Large intestine (tissue), 3 donors: Measurements from ENCODE around the gene RASGEF1C. TPM values are rescaled to one million over a fixed set of nuclear protein-coding genes. Genes with fewer than 3 reads are reported as not detected.

Source experiments
- DNase-seq, 2 donors: peaks; one replicate each; pipeline versions ENCODE4 v3.0.0 to v3.0.0-alpha.2; 2013
- H3K27ac ChIP-seq: one replicate; pipeline ENCODE4 v1.5.1; 2013; ENCODE audit warnings: low read length
- H3K27me3 ChIP-seq: 2 replicates; pipeline ENCODE4 v1.6.1; 2013; ENCODE audit warnings: low read length; ENCODE audit not compliant: control insufficient read depth, insufficient read depth
- H3K36me3 ChIP-seq: 2 replicates; pipeline ENCODE4 v1.6.1; 2013; ENCODE audit warnings: low read length; ENCODE audit not compliant: control insufficient read depth, insufficient read depth
- H3K4me1 ChIP-seq: one replicate; pipeline ENCODE4 v1.6.1; 2013; ENCODE audit warnings: low read length; ENCODE audit not compliant: control insufficient read depth, insufficient read depth
- H3K4me3 ChIP-seq: one replicate; pipeline ENCODE4 v1.5.1; 2013; ENCODE audit warnings: low read length
- H3K9me3 ChIP-seq: one replicate; pipeline ENCODE4 v1.6.1; 2013; ENCODE audit warnings: mild to moderate bottlenecking, low read depth, low read length, moderate library complexity; ENCODE audit not compliant: control insufficient read depth
- WGBS: methylation state at CpG from one replicate; pipeline ENCODE4 v1.1.5; 2013; ENCODE audit warnings: low lambda C conversion rate; ENCODE audit not compliant: insufficient coverage; 5-methylcytosine and 5-hydroxymethylcytosine counted together
- polyA plus RNA-seq: library from polyadenylated mRNA; unstranded; fragments of 120-200 nt; gene quantifications from one replicate; pipeline ENCODE4 v1.2.1, GENCODE V29; 2013

RASGEF1C gene
- polyA plus RNA-seq, 1 donor = 1.3 TPM

- Histone ChIP-seq H3K27me3 (peaks cover 7% of the 10 kb centered on the region), H3K9me3 (no peaks in the 10 kb centered on the region), H3K4me1 (no peaks in the 10 kb centered on the region), H3K4me3 (no peak overlapping the region), H3K36me3 (no peaks in the 10 kb centered on the region), H3K27ac (no peak overlapping the region)
- DNase-seq = no peak
- WGBS = 71% methylated on average over 1 of the region's 11 CpGs
These were observed 28.2 kb downstream of the RASGEF1C start for GRCh38 chr5:180180846-180181245.

DNA sequence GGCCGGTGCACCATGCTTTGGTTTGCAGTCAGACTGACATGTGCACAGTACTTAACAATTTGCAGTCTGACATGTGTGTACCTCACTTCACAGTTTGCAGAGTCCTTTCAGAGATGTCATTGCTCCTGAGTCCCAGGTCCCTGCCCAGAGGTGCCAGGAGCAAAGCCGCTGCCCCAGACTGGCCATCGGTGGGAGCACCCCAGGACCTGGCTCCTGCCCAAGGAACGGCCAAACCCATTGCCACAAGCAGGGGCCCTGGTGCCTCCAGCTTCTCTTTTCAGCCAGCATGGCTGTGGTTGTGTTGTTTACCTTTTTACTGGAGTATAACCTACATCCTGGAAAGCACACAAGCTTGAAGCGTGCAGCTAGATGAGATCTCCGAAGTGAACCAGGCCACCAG, 28.6 kb downstream of the RASGEF1C start:
- Histone ChIP-seq H3K4me3 (no peak overlapping the region), H3K27ac (no peak overlapping the region), H3K9me3 (no peaks in the 10 kb centered on the region), H3K4me1 (no peaks in the 10 kb centered on the region), H3K27me3 (peaks cover 7% of the 10 kb centered on the region), H3K36me3 (no peaks in the 10 kb centered on the region)
- no CpG with 5 or more reads among the region's 6 CpGs for WGBS
- no peak for DNase-seq

GRCh38 chr5:180179442-180180420, 29.3 kb downstream of the RASGEF1C start:
- no peak for DNase-seq
- H3K4me1 ChIP-seq = no peaks in the 10 kb centered on the region
- H3K27ac ChIP-seq = no peak overlapping the region
- no peaks in the 10 kb centered on the region for H3K9me3 ChIP-seq
- no CpG with 5 or more reads among the region's 23 CpGs for WGBS
- H3K4me3 ChIP-seq = no peak overlapping the region
- H3K27me3 ChIP-seq = peaks cover 7% of the 10 kb centered on the region
- H3K36me3 ChIP-seq = no peaks in the 10 kb centered on the region

DNA sequence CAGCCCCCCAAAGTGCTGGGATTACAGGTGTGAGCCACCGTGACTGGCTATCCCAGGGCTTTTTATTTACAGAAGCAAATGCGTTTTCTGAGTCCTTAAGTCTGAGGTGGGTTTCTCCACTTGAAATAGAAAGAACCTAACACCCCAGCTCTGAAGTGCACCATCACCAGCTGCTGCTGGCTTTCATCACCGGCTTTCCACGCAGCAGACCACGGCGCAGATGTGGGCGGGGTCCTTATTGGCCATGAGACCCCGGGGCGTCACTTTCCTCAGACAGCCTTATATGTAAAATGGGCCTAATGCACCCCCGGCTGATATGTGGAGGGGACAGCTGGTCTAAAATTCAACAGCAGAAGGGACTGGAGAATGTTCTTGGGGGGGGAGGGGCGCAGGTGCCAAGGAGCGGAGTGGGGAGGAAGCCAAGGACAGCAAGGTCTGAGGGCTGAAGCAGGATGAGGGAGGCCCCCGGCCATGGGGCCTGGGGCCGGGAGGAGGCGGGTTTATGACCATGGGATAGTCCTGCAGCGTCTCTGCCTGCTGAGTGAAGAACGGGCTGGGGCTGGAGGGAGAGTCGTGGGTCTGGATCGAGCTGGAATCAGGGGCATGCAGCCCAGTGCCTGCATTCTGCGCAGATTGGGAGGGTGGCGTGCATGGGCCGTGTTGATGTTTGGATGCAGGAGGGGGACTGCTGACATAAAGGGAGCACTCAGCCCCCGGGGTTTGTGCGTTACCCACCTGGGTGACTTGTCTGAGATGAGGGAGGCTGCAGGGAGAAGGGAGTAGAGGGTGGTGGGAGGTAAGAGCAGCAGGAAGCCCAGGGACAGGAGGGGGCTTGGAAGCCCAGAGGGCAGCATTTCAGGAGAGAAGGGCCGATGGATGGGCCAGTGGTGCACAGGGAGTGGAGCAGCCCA, 30.2 kb downstream of the RASGEF1C start:
- Histone ChIP-seq H3K27me3 (peaks cover 7% of the 10 kb centered on the region), H3K4me3 (no peak overlapping the region), H3K36me3 (no peaks in the 10 kb centered on the region), H3K27ac (no peak overlapping the region), H3K9me3 (no peaks in the 10 kb centered on the region), H3K4me1 (no peaks in the 10 kb centered on the region)
- no peak for DNase-seq
- WGBS = no CpG with 5 or more reads among the region's 25 CpGs

- no peak overlapping the region for H3K4me3 ChIP-seq
- H3K4me1 ChIP-seq = no peaks in the 10 kb centered on the region
- peaks cover 7% of the 10 kb centered on the region for H3K27me3 ChIP-seq
- WGBS = 100% methylated on average over 2 of the region's 8 CpGs
- H3K27ac ChIP-seq = no peak overlapping the region
- DNase-seq = no peak
- no peaks in the 10 kb centered on the region for H3K9me3 ChIP-seq
- H3K36me3 ChIP-seq = no peaks in the 10 kb centered on the region
These were observed 32.8 kb downstream of the RASGEF1C start for GRCh38 chr5:180176191-180176590.

DNA sequence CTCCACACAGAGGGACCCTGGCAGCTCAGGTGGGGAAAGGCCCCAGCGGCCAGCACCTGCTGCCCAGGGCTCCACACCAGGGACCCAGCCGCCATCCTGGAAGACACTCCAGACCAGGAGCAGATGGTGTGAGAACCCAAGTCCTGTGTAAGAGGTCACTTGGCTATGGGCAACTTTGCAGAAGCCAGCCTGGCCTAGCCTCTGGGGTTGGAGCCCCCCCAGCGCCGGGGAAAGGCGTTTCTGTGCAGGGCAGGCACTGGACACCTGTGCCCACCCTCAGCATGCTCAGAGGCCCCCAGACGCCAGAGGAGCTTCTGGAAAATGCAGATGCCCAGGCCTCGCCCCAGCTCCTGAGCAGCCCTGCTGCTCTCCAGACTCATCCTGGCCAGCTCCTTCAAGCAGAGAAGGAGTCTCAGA, 34.0 kb downstream of the RASGEF1C start:
- no peak for DNase-seq
- WGBS = no CpG with 5 or more reads among the region's 7 CpGs
- H3K9me3 ChIP-seq = no peaks in the 10 kb centered on the region
- H3K36me3 ChIP-seq = no peaks in the 10 kb centered on the region
- no peaks in the 10 kb centered on the region for H3K4me1 ChIP-seq
- no peak overlapping the region for H3K4me3 ChIP-seq
- H3K27me3 ChIP-seq = peaks cover 7% of the 10 kb centered on the region
- no peak overlapping the region for H3K27ac ChIP-seq

GRCh38 chr5:180174587-180174972, 34.4 kb downstream of the RASGEF1C start:
- WGBS = no CpG with 5 or more reads among the region's 12 CpGs
- Histone ChIP-seq H3K4me1 (no peaks in the 10 kb centered on the region), H3K36me3 (no peaks in the 10 kb centered on the region)

DNA sequence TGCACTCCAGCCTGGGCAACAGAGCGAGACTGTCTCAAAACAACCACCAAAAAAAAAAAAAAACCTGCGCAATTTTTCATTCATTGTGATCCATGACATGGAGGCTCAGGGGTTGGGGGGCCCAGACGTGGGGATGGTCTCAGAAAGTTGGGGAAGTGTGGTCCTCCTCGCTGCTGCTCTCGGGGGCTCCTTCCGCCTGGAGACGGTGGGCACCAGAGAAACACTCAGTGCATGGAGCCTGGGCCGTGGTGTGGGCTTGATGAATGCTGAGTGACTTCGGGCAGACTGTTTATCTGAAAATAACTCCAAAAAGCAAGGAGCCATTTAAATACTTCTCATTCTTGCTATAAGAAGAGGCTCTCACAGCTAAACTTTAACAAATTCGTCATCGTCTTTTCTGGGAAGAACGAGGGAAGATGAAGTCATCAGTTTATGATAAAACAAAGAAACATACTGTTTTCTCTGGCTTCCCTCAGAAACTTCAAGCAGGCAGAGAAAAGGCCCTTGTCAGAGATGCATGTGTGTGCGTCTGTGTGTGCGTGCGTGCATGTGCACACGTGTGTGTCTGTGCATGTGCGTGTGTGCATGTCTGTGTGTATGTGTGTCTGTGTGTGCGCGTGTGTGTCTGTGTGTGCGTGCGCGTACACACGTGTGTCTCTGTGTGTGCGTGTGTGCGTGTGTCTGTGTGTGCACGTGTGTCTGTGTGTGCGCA, 35.0 kb downstream of the RASGEF1C start:
- no peaks in the 10 kb centered on the region for H3K4me1 ChIP-seq
- H3K4me3 ChIP-seq = no peak overlapping the region
- peak overlapping the region; percentile 42 for H3K27ac ChIP-seq
- peak in 1 of 2 donors; percentile 49 for DNase-seq
- no peaks in the 10 kb centered on the region for H3K9me3 ChIP-seq
- 75% methylated on average over 4 of the region's 27 CpGs for WGBS
- H3K27me3 ChIP-seq = peaks cover 3% of the 10 kb centered on the region
- H3K36me3 ChIP-seq = no peaks in the 10 kb centered on the region

More at GRCh38 chr5:180174587-180174972, 34.4 kb downstream of the RASGEF1C start:
- H3K27me3 ChIP-seq = peaks cover 7% of the 10 kb centered on the region
- no peak for DNase-seq
- H3K9me3 ChIP-seq = no peaks in the 10 kb centered on the region
- H3K4me3 ChIP-seq = no peak overlapping the region
- H3K27ac ChIP-seq = peak overlapping the region; percentile 42

DNA sequence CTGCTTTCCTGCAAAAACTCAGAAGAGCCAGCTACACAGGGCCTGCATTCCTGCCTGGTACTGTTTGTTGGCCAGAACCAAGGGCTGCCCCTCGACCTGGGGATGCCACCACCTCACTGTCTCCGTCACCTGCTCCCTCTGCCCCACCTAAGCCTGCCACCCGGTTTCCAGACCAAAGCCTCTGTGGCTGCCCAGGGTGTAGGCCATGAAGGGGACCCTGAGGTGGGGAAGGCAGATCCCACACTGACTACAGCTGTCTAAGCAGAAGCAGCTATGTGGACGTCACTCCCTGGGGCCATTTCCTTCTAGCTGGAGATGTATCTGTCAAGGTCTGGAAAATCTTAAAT, 35.8 kb downstream of the RASGEF1C start:
- Histone ChIP-seq H3K4me1 (no peaks in the 10 kb centered on the region), H3K4me3 (no peak overlapping the region), H3K27me3 (no peaks in the 10 kb centered on the region), H3K9me3 (no peaks in the 10 kb centered on the region), H3K27ac (no peak overlapping the region), H3K36me3 (no peaks in the 10 kb centered on the region)
- no peak for DNase-seq
- WGBS = no CpG with 5 or more reads among the region's 4 CpGs
